Activated gamma-delta T cell treated with Interleukin-2 at 50 U/mL for 16 hours (primary cell): ENCODE results near the gene TKT.

Experiments
- DNase-seq: peaks from one replicate; pipeline ENCODE4 v3.0.0-alpha.2; 2020

TKT gene

DNA sequence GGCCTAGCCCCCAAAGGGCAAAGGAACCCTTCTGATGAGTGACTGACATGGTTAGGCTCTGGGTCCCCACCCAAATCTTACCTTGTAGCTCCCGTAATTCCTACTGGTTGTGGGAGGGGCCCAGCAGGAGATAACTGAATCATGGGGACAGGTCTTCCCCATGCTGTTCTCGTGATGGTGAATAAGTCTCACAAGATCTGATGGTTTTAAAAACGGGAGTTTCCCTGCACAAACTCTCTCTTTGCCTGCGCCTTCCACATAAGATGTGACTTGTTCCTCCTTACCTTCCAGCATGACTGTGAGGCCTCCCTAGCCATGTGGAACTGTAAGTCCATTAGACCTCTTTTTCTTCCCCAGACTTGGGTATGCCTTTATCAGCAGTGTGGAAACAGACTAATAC, 16.9 kb downstream of the TKT start:
- no peak for DNase-seq

DNA sequence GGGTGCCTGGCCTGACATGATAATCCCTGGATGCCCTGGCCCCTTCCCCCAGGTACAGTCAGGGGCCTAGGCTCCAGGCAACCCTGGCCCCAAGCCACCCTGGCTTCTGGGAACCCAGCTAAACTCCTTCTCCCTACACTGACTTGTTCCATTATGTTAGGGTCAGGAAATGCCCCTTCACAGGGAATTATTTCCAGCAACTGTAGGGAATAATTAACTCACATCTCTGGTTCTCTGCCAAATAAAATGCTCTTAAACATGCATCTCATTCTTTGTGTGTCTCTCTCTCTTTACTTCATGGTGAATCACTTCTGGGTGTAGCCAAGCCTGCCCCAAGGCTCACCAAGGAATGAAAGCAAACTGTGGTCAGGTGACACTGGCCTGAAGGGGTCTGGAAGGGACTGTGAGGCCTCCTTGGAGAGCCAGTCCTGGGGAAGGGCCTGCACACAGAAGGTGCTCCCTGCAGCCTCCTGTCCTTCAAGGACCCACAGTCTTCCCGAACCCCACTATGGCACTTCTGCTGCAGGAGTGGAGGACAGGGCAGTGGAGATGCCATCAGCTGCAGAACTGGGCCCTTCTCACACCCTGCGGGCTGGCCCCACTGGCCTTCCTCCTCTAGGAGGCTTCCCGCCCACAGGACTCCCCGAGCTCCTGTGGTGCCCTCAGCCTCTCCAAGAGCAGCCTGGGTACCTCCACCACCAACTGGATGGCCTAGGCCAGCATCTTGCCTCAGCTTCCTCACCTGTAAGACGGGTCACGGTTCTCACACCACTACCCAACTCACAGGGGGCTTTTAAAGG, 17.6 kb downstream of the TKT start:
- no peak for DNase-seq

GRCh38 chr3:53236112-53236841, 19.5 kb downstream of the TKT start:
- no peak for DNase-seq

DNA sequence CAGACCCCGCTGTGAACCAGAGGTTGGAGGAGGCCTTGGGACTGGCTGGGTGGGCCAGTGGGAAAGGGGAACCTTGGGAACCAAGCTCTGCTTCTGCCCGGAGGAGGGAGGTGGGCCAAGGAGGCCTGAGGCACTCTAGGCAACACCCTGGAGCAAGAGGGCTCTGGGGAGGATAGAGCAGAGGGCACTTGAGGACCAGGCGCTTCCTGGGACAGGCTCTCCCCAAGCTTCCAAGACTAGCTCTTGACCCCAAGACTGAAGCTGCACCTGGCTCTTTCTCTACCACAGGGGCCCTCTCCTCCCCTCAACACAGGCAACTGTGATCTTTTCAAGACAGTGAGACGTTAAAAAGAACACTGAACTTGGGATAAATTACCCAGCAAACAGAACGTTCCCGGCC, 20.3 kb downstream of the TKT start:
- no peak for DNase-seq

GRCh38 chr3:53234841-53235232, 21.0 kb downstream of the TKT start:
- DNase-seq, result no peak

- no peak for DNase-seq
Observed at GRCh38 chr3:53234130-53234840, 21.5 kb downstream of the TKT start.

GRCh38 chr3:53232641-53233377, 23.0 kb downstream of the TKT start:
- no peak for DNase-seq

DNA sequence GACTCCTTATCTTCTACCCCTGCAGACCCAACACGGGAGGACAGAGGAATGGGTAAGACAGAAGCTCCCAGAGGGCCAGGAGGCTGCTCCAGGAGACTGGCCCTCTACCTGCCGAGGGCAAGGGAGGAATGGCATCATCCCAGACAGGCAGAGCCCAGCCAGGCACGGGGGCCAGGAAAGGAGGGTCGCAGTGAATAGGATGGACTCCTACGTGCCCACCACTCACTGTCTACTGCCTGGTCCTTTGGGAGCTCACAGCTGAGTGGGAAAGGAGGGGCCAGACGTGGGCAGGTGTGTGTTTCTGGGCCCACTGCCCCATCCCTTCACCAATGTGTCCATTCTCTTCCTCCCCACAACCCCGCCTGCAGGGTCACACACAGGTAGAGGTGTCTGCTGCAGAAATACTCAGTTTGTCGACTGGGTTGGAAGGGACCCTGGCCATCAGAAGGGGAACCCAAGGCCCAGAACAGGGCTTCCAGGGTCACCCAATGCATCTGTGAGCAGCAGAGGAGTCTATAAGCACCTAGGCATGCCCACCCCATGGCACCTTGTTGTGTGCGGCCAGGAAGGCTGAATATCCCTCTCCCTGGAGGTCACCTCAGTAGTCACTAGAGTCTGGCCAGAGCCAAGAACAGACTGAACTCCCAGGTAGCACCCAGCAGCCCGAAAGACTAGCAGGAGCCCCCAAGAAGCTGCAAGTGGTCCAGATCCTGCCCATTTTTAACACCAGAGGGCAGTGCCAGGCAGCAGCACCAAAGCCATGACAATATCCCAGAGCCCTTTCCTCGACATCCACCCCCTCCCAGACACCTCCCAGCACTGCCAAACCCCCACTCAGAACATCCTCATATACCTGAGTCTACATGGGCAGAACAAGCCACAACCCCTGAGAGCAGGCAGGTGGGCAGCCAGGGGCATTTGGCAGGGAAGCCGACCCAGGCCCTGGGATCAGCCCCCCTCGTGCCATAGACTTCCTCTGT, 24.0 kb downstream of the TKT start:
- DNase-seq, result no peak

GRCh38 chr3:53230789-53231188, 25.0 kb downstream of the TKT start:
- DNase-seq, result no peak

GRCh38 chr3:53230041-53230621, 25.7 kb downstream of the TKT start:
- DNase-seq, result no peak

DNA sequence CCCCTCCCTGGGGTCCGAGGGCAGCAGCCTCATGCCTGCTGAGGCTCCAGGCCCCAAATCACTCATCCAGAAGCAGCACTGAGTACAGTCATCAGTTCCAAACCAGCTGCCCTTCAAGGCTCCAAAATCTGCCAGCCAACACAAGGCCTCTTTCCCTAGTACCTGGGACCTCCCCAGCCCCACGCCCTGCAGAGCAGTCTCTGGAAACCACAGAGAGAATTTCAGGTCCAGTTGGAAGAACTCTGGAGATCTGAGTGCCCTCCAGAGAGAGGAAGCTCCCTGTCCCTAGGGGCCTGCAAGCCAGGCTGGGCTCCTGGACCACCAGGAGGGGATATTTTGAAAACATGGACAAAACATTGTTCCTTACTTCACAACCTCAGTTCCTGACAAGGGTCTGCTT, 26.2 kb downstream of the TKT start:
- no peak for DNase-seq

DNA sequence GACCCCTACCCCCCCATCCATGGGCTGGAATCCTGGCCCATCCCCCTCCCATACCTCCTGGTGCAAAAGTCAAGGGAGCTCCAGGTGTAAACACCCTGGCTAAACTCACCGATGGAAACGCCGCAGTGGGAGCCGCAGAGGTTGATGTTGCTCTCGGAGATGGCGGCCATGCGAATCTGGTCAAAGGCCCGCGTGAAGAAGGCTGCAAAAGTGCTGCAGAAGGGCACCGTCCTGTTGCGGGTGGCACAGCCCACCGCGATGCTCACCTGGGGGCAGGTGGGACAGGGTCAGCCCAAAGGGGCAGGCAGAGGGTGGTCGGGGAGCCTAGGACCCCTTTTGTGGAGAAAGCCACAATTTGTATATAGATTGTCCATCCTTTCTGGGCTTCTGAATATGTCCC, 26.7 kb downstream of the TKT start:
- no peak for DNase-seq

DNA sequence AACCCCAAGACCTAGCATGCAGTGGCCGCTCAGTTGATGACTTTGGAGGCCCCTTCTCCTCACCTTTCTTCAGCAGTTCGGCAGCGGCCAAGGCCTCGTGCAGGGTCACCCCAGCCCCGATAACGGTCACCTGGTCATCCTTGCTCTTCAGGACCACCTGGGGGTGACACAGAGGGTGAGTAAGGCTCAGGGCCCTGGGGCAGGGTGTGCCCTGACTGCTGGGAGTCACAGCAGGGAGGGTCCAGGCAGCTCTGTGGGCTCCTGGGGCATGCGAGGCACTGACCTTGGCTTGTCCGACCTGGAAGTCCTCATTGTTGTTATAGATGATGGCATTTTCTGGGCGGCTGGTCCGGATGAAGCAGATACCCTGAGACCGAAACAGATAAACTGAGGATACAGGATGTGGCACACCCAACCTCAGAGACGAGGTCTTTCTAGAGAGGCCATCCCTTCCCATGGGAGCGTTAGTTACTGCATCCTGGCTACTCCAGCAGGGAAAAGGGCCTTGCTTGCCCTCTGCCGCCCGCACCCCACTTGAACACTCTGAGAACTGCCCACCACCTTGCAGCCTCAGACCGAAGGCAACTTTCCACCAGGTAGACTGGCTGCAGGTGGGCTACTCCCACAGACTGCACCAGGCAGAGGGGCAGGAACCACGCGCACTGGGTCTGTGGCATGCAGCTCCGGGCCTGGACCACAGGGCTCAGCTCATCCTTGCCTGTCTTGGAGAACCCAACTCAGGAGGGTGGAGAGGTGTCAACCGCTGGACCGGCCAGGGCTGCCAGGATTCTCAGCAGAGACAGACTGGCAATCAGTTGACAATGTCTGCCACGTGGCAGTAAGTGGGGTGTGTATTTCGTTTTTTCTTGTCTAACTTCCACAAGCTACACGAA, 27.6 kb downstream of the TKT start:
- no peak for DNase-seq

- DNase-seq, result no peak
Observed at GRCh38 chr3:53226841-53227407, 28.9 kb downstream of the TKT start.

DNA sequence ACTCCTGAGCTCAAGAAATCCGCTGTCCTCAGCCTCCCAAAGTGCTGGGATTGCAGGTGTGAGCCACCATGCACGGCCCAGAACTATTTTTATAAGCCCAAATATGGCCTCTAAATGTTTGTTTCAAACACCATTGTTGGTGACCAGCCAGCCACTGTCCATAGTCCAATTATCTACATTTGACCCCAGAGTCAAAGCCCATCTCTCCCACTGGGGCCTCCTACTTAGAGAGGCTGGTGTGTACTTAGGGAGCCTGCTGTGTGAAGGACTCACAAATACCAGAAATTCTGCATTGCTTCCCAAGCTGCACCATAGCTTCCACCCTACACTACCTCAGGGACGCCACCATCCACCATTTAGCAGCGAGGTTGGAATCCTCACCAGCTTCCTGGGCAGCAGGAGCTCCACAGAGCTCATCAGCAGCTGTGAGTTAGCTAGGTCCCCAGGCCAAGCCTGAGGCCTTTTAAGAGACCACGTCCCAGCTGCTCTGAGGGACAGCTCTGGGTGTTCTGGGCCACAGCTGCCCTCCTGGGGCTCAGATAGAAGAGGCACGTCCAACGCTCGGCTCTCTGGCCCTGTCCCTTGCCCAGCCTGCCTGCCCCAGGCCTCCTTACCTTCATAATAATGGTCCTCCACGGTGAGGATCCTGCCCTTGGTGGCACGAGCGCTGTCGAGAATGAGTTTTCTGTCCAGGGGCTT, 29.5 kb downstream of the TKT start:
- no peak for DNase-seq

- DNase-seq, result no peak
Observed at GRCh38 chr3:53225651-53226050, 30.2 kb downstream of the TKT start.

GRCh38 chr3:53225181-53225580, 30.6 kb downstream of the TKT start:
- DNase-seq, result no peak

DNA sequence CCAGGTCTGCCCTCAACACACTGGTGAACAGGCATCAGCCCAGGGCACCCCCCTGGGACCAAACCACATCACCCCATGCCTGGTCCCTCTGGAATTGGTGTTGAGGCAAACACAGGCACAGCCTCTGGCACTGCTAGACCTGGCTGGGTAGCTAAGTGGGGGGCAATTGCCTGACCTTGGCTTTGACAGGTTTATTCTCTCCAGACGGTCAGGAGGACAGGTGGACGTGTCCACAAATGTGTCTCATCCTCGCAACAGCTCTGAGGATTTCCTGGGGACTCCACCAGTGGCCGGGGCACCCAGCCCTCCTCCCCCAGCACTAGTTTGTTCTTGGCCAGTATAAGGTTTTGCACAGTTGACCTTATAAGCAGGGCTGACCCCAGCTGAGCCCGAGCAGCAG, 31.3 kb downstream of the TKT start:
- DNase-seq, result no peak

DNA sequence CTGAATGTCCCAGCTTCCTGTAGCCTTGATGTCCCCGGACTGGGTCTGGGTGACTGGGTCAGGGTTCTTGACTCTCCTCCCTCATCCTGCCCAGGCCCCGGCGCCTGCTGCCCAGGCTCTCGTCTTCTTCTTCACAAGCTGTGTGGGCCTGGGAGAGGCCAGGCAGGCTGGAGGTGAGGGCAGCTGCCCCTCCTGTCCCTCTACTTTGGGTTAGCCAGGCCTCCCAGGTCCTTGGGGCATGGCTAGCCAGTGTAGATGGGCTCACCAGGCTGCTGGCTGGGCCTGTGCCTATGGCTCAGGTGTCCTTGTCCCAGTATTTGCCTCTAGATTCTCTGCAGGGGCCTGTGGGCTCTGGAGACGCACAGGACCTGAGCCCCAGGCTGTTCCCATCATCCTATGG, 31.8 kb downstream of the TKT start:
- DNase-seq, result no peak
